Activated effector memory CD4-positive, alpha-beta T cell treated with anti-CD3 and anti-CD28 coated beads, Interleukin-2, amount 50 U/mL, for 16 hours (primary cell): ENCODE measurements around the gene NFATC2.

Experiments used
- DNase-seq: peaks from one replicate; pipeline ENCODE4 v3.0.0-alpha.2; 2020

The NFATC2 gene

GRCh38 chr20:51450221-51450712 is 92.3 kb downstream of the NFATC2 start:
- no peak for DNase-seq

- DNase-seq: no peak
These were observed 92.9 kb downstream of the NFATC2 start for GRCh38 chr20:51449498-51450220.

DNA sequence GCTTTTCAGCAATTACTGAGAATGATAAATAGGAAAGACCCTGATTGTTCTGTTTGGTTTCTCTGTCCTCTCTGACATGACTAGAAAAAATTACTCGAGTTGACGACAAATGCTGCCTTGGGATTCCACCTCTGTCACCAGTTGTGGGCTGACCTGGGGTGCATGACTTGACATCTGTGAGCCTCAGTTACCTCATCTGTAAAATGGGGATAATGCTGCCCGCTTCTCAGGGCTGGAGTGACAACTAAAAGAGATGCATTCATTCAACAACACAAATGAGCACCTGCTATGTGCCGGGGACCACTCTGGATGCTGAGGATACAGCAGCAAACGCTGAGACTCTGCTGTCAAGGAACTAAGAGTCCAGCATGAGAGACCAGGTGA is 94.8 kb downstream of the NFATC2 start:
- no peak for DNase-seq

GRCh38 chr20:51447097-51447764 is 95.3 kb downstream of the NFATC2 start:
- DNase-seq: no peak

DNA sequence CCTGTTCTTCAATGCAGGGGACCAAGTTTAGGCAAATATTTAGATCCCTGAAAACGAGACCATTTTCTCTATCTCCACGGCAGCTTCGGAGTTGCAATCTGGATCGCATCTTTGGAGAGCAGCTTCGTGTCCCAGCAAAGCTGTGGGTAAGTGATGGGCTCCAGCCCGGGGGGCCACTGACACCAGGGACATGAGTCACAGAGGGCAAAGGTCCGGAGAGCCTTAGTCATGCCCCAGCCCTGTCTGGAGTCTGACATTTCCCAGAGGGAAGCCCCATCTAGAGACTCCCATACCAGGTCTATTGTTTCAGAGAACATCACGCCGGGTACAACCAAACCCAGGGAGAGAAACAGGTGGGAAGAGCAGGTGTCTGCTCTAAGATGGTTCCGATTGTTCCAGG is 95.9 kb downstream of the NFATC2 start:
- DNase-seq: no peak

GRCh38 chr20:51446230-51446629 is 96.3 kb downstream of the NFATC2 start:
- DNase-seq: no peak

- DNase-seq: no peak
These were observed 96.9 kb downstream of the NFATC2 start for GRCh38 chr20:51445591-51445990.

DNA sequence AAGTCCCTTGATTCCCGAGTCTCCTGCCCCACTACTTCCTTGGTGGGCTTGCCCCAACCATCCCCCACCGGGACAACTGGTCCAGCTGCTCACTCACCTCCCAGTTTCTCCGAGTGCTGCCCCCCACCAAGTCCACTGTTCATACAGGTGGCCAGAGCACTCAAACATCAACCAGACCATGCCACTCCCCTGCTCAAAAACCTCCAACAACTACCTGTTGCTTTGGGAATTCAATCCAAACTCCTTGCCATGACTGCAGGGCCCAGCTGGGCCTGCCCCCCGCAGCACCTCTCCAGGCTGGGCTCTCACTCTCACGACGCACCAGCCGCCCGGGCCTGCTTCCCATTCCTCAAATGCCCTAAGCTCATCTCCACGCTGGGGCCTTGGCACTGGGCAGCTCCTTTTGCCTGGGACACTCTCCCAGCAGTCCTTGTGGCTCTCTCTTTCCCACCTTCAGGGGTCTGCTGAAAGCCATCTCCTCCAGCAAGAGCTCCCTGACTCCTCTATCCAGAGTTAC is 97.5 kb downstream of the NFATC2 start:
- no peak for DNase-seq

GRCh38 chr20:51444467-51444866 is 98.1 kb downstream of the NFATC2 start:
- DNase-seq: no peak

DNA sequence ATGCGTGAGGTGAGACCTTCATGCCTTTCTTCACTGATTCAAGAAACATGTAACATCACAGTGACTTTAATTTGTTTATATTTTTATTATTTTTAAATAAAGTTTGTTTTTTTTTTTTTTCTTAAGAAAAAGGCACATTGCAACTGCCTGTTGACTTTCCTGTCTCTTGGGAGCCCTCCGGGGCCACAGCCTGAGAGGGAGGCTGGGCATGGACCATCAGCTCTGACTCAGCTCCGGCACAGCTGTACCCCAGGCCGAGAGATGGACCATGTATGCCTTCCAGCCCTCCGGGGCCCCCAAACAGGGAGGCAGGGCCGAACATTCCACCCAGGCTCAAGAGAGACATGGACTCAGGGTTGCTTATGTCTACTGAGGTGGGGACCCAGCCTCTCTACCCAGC is 99.9 kb downstream of the NFATC2 start:
- DNase-seq: no peak

DNA sequence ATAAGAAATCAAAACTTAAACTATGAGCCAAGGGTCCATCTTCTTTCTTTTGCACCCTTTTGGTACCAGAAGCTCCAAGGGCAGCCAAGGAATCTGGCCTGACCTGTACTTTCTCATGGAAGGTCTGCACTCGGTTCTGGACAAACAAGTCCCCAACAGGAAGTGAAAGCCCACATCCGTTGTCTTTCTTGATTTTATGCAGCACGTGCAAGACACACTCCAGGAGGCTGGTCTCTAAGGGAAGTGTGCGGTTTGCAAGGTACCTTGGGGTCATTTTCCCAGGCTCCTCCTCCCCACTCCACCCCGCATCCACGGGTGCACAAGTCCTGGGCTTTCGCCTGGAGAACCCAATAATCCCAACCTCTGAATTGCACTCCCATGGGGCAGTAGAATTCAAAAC is 101.9 kb downstream of the NFATC2 start:
- DNase-seq: no peak

DNA sequence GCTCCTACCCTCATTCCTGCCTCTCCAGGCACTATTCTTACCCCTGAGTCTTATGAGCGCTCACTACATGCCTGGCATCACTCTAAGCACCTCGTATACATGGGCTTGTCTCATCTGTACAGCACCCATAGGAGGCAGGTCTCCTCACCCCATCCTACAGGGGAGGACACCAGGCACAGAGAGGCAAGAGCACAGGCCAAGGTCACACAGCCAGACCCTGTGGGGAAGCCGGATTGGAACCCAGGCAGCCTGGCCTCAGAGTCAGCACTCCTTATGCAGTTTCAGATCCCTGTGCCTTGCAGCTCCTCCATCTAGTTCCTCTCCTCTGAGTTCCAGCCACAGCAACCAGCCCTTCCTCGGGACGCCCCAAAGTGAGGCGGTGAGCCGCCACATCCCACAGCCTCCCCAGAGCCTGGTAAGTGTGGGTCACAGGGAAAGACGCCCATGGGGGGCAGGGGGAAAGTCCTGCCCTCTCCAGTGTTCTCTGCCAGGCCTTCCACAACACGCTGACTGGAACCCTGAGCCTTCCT is 103.3 kb downstream of the NFATC2 start:
- no peak for DNase-seq

DNA sequence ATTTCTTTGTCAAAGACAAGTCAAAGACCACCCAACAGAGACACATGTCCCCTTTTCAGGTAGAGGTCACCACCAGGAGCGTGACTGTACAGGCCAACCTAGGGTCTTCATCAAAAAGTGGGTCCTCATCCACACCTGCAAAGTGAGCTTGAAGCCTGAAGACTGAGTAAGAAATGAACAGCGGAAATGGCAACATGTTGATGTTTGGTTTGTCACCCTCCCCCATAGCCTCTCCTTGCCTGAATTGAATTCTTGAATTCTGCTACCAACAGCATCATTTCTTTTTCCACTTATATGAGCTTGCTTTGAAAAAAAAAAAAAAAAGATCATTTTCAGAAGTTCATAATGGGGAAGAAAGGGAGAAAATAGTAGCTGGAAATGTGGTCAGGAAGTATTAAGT is 104.4 kb downstream of the NFATC2 start:
- DNase-seq: no peak

DNA sequence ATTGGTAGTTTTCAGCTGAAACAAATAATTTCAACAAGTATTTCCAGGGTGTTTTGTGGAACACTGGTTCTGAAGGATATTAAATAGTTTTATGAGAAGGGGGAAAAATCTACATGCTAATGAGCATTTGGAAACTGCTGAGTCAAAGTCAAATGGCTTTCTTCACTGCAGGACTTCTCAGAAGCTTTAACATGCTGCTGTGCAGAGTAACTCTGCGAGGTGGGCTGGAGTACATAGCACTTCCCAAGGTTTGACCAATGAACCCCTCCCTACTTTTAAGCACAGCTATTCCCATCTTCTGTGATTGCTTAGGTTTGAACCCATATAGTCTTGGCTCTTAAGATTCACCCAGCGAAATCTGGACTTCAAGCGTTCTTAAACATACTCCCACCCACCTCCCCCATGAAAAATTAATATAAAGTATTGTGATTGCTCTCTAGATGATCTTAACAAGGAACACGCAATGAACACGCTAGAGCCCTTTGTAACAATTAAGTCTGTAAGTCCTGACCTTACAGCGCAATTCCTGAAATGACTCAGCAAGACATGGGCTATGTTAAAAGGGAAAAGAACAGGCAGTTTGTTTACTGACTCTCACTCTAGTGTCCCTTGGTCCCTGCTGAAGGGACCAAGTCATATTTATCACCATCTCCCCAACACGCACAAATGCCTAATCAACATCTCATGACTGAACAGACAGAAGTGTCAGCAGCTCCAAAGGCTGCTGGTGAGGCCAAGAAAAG is 105.2 kb downstream of the NFATC2 start:
- DNase-seq: no peak

- no peak for DNase-seq
These were observed 107.8 kb downstream of the NFATC2 start for GRCh38 chr20:51434580-51435247.

DNA sequence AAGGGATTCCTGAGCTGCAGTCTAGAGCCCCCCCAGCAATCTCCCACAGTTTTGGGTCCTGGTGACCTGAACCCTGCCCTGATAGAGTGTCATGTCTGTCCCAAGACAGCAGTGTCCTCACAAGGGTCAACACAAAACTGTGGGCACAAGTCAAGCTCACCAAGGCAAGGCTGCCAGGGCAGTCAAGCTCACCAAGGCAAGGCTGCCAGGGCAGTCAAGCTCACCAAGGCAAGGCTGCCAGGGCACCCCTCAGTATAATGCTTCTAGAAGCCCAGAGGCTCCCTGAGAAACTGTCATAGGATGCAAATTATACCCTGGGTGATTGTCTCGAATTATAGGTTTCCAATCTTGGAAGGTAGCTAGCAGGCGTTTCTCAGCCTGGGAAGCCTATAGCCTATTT is 108.5 kb downstream of the NFATC2 start:
- no peak for DNase-seq

- no peak for DNase-seq
These were observed 109.6 kb downstream of the NFATC2 start for GRCh38 chr20:51432875-51433274.

DNA sequence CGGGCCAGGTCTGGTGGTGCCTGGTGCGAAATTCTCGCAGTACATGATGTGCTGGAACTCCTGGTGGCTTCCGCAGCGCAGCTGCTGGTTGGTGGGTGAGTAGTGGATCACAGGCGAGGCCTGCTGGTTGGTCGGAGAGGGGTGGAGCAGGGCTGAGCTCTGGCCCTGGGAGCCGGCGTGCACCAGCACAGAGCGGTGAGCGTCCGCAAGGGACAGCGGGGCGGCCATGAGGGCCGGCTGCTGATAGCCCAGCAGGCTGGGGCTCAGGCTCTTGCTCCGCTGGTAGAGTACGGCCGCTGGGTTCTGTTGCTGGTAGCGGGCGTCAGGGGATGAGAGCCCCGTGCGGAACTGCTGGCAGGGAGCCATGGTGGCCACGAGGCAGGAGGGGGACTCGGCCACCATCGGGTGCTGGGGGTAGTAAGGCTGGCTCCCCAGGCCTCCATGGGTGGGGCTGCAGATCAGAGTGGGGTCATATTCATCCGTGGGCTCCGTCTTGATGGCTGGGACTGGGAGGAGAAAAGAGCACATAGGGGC is 110.2 kb downstream of the NFATC2 start:
- DNase-seq: no peak

DNA sequence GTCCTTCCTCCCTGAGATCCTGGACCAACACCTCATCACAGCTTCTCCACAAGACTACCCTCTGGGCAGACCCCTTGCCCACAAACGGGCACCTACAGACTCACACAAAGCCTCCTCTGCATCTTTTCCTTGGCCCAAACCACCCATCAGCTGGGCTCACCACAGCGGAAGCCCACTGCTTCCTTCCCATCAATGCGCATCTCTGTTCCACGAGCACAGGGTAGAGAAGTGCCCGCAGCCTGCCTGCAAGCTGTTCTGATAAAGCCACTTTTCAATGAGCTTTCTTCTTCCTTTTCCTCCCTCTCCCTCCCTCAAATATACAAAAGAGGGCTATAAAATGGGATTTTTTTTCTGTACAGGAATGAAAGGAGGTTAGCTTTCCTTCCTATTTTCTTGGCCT is 111.2 kb downstream of the NFATC2 start:
- no peak for DNase-seq

- no peak for DNase-seq
These were observed 112.1 kb downstream of the NFATC2 start for GRCh38 chr20:51430198-51430950.

DNA sequence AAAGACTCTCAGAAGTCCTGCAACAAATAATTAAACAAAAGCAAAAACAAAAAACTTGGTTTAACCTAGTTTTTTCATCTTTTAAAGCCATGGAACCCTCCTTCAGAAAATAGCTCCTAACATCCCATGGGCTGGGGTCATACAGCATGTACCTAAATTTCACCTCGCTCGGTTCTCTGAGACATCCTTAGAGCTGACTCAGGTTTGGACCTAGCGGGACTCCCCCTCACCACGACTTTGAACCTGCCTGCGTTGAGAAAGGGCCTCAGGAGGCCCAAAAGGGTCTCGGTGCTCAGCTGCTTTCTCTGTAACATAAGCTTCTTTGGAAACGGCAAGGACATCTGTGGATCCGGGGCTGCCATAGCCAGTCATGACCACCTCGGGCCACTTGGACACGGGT is 112.8 kb downstream of the NFATC2 start:
- DNase-seq: no peak

GRCh38 chr20:51429144-51429482 is 113.4 kb downstream of the NFATC2 start:
- DNase-seq: no peak
